Measurements from ENCODE around the gene FAM9A. TPM values are rescaled to one million over a fixed set of nuclear protein-coding genes. Genes with fewer than 3 reads are reported as not detected.

The FAM9A gene
- total and polyA plus RNA-seq, 2 of the 8 experiments (the other 6 are each of a cell fraction or from before 2014, with no cell fraction given) = not detected

GRCh38 chrX:8847360-8847759, 46.2 kb upstream of the FAM9A start:
- no peaks in the 10 kb centered on the region for H3K27me3 ChIP-seq (replicated peaks in 1 of 4; ENCODE audit: control insufficient read depth in 3 of 4, extremely low read depth in 1 of 4, insufficient read depth in 3 of 4, low read length in 3 of 4)
- no peaks in the 10 kb centered on the region for H3K9me3 ChIP-seq (ENCODE audit: insufficient read depth in 2 of 2, low read depth in 1 of 2, low read length in 1 of 2)
- H4K8ac ChIP-seq (ENCODE audit: extremely low read depth, insufficient read depth, low read length) = no peak overlapping the region
- no peaks in the 10 kb centered on the region for H3K23me2 ChIP-seq (ENCODE audit: low read depth, low read length)
- no peak overlapping the region for H2BK5ac ChIP-seq (ENCODE audit: low read depth, low read length)
- H3K36me3 ChIP-seq (ENCODE audit: control insufficient read depth in 2 of 4, insufficient read depth in 4 of 4, low read length in 3 of 4) = no peaks in the 10 kb centered on the region
- no peak overlapping the region for H4K5ac ChIP-seq (ENCODE audit: insufficient read length, low read depth, low read length)
- H3K27ac ChIP-seq (ENCODE audit: low read depth, low read length) = no peak overlapping the region
- no peak overlapping the region for H2BK120ac ChIP-seq (replicated peaks; ENCODE audit: low read depth, low read length)
- H3K4ac ChIP-seq (replicated peaks; ENCODE audit: insufficient read length, low read depth, low read length) = no peak overlapping the region
- no peak overlapping the region for H2BK20ac ChIP-seq (ENCODE audit: low read length)
- WGBS, 2 experiments (ENCODE audit: extremely low coverage in 1 of 2, insufficient coverage in 1 of 2, insufficient read length in 1 of 2, insufficient replicate concordance in 2 of 2, low coverage in 1 of 2, low lambda C conversion rate in 2 of 2, missing lambda C conversion rate in 1 of 2) = 79% methylated on average over 1 of the region's 1 CpG; no CpG with 5 or more reads in 1 of the 2 experiments
- ChIA-PET POLR2A (ENCODE audit: partially characterized antibody) (no interaction called here), CTCF (ENCODE audit: partially characterized antibody) (no interaction called here)
- H3K9ac ChIP-seq (replicated peaks in 1 of 4; ENCODE audit: extremely low read depth in 1 of 4, low read depth in 3 of 4, low read length in 3 of 4) = no peak overlapping the region
- H3K4me2 ChIP-seq (ENCODE audit: insufficient read depth in 1 of 2, low read depth in 2 of 2, low read length in 2 of 2) = no peak overlapping the region
- no peak overlapping the region for H3K23ac ChIP-seq (ENCODE audit: insufficient read length)
- H3K79me2 ChIP-seq (ENCODE audit: control insufficient read depth in 1 of 2, insufficient read depth in 2 of 2, low read length in 2 of 2) = no peaks in the 10 kb centered on the region
- no peak overlapping the region for H4K91ac ChIP-seq (replicated peaks; ENCODE audit: insufficient read length, low read length)
- no peak for DNase-seq (ENCODE audit: low read depth in 1 of 2, low spot score in 2 of 2)
- H3K4me1 ChIP-seq (replicated peaks in 1 of 4; ENCODE audit: control insufficient read depth in 3 of 4, insufficient read depth in 4 of 4, low read length in 3 of 4) = no peaks in the 10 kb centered on the region
- no peak overlapping the region for H3K4me3 ChIP-seq (ENCODE audit: extremely low read depth in 1 of 4, insufficient read depth in 2 of 4, low read depth in 3 of 4, low read length in 4 of 4)
- no peak overlapping the region for H3K18ac ChIP-seq (ENCODE audit: extremely low read depth, low read length)
- no peak overlapping the region for H2AK5ac ChIP-seq (ENCODE audit: low read depth, low read length)
- H3K79me1 ChIP-seq (ENCODE audit: low read depth, low read length) = no peaks in the 10 kb centered on the region
- H3K14ac ChIP-seq (ENCODE audit: insufficient read length) = no peak overlapping the region
- H2BK12ac ChIP-seq (ENCODE audit: low read depth, low read length) = no peak overlapping the region
- H2BK15ac ChIP-seq (ENCODE audit: low read length) = no peak overlapping the region
- H3K56ac ChIP-seq (replicated peaks; ENCODE audit: insufficient read length, low read depth, low read length) = no peak overlapping the region
- no peak for FAIRE-seq
- no peaks in the 10 kb centered on the region for H4K20me1 ChIP-seq (replicated peaks in 1 of 2; ENCODE audit: control insufficient read depth in 1 of 2, insufficient read depth in 2 of 2, low read length in 2 of 2)
- H2AFZ ChIP-seq (ENCODE audit: low read length) = no peak overlapping the region
- TF ChIP-seq BACH1 (IDR thresholded peaks at IDR 0.05; ENCODE audit: low read length) (no peak), SIX5 (IDR thresholded peaks at IDR 0.05; ENCODE audit: low read depth, low read length) (no peak), GABPA (IDR thresholded peaks at IDR 0.05; ENCODE audit: borderline replicate concordance, insufficient read depth, low read length) (no peak), KDM5A (IDR thresholded peaks at IDR 0.05; ENCODE audit: low read length) (no peak)

All from H1 (cell line).